Measurements from ENCODE around the gene PCNP. TPM values are rescaled to one million over a fixed set of nuclear protein-coding genes. Genes with fewer than 3 reads are reported as not detected.
"Not testable (repeated sequence)": the region's sequence is repeated elsewhere in the genome, so short reads cannot be mapped to it uniquely, and the experiment has no call there.

Gene PCNP
- total and polyA plus RNA-seq, 5 donors = 81.4 to 152 (median 145) TPM

DNA sequence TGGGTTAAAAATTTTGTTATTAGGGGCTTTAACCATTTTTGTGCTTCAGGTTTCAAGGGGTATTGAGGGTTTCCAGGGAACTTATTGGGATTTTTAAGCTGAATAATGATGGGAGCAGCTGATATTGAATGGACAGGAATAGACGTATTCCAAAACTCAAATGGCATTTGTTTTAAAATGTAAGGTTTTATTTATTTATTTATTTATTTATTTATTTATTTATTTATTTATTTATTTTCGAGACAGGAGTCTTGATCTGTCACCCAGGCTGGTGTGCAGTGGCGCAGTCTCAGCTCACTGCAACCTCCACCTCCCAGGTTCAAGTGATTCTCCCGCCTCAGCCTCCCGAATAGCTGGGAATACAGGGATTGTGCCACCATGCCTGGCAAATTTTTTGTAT, 38.8 kb upstream of the PCNP start:
- H3K9me3 ChIP-seq (ENCODE audit: control insufficient read depth, low read length) = peaks cover 2% of the 10 kb centered on the region
- DNase-seq = no peak
- no peak overlapping the region for H3K4me3 ChIP-seq (ENCODE audit: low read length)
- intact Hi-C loops (cut with DNase I) = no loop called here
- ATAC-seq = no peak
- H3K27ac ChIP-seq (ENCODE audit: low read length) = no peak overlapping the region
- no peaks in the 10 kb centered on the region for H3K27me3 ChIP-seq (ENCODE audit: control insufficient read depth, insufficient read depth)
- no peaks in the 10 kb centered on the region for H3K4me1 ChIP-seq (ENCODE audit: control insufficient read depth, insufficient read depth, low read length)
- 80% methylated on average over 5 of the region's 5 CpGs for WGBS

DNA sequence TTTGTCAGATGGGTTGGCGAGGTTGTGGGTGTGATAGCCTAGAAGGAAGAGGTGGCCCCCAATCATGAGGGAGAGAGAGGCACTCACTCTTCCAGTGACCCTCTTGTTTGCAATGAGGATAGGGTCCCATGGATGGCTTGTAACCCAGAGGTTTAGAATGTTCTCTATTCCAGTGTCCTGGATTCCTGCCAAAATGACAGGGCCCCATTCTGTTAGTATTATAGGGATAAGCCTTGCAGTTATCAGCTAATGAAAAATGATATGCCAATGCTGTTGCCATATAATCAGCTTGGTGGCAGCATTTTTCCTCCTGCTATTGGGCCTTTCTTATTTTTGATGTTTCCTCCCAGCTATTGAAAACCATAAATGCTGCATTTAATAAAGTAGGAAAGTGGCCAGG, 37.7 kb upstream of the PCNP start:
- no peak for DNase-seq
- Histone ChIP-seq H3K4me3 (ENCODE audit: low read length) (no peak overlapping the region), H3K4me1 (ENCODE audit: control insufficient read depth, insufficient read depth, low read length) (no peaks in the 10 kb centered on the region), H3K27me3 (ENCODE audit: control insufficient read depth, insufficient read depth) (no peaks in the 10 kb centered on the region), H3K9me3 (ENCODE audit: control insufficient read depth, low read length) (no peaks in the 10 kb centered on the region), H3K27ac (ENCODE audit: low read length) (no peak overlapping the region)
- intact Hi-C loops (cut with DNase I) = no loop called here
- ATAC-seq = no peak
- WGBS = 97% methylated on average over 1 of the region's 1 CpG

DNA sequence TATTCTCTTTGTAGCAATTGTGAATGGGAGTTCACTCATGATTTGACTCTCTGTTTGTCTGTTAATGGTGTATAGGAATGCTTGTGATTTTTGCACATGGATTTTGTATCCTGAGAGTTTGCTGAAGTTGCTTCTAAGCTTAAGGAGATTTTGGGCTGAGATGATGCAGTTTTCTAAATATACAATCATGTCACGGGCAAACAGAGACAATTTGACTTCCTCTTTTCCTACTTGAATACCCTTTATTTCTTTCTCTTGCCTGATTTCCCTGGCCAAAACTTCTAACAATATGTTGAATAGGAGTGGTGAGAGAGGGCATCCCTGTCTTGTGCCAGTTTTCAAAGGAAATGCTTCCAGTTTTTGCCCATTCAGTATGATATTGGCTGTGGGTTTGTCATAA, 37.0 kb upstream of the PCNP start:
- H3K27ac ChIP-seq (ENCODE audit: low read length); H3K9me3 ChIP-seq (ENCODE audit: control insufficient read depth, low read length); H3K4me1 ChIP-seq (ENCODE audit: control insufficient read depth, insufficient read depth, low read length); H3K4me3 ChIP-seq (ENCODE audit: low read length); intact Hi-C loops (cut with DNase I); ATAC-seq; H3K27me3 ChIP-seq (ENCODE audit: control insufficient read depth, insufficient read depth); DNase-seq: not testable (repeated sequence)
- WGBS = 75% methylated on average over 1 of the region's 1 CpG

DNA sequence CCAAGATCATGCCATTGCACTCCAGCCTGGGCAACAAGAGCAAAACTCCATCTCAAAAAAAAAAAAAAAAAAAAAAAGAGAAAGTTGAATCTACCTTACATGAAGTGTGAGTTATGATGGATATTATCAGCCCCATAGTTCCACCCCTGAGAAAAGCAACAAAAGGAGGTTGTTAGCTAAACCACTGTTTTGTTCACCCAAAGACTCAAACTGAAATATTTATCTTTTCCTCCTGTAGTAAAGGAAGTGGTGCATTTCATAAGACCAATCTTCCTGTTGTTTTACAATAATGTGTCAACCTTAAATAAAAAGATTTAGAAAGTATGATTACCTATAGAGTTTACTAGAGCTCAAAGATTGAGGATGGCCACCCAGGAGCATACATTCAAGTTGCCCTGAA, 31.0 kb upstream of the PCNP start:
- no peaks in the 10 kb centered on the region for H3K27me3 ChIP-seq (ENCODE audit: control insufficient read depth, insufficient read depth)
- H3K4me1 ChIP-seq (ENCODE audit: control insufficient read depth, insufficient read depth, low read length) = no peaks in the 10 kb centered on the region
- no peak overlapping the region for H3K4me3 ChIP-seq (ENCODE audit: low read length)
- DNase-seq (no peak), ATAC-seq (no peak)
- H3K27ac ChIP-seq (ENCODE audit: low read length) = no peak overlapping the region
- no peaks in the 10 kb centered on the region for H3K9me3 ChIP-seq (ENCODE audit: control insufficient read depth, low read length)
- intact Hi-C loops (cut with DNase I) = no loop called here

DNA sequence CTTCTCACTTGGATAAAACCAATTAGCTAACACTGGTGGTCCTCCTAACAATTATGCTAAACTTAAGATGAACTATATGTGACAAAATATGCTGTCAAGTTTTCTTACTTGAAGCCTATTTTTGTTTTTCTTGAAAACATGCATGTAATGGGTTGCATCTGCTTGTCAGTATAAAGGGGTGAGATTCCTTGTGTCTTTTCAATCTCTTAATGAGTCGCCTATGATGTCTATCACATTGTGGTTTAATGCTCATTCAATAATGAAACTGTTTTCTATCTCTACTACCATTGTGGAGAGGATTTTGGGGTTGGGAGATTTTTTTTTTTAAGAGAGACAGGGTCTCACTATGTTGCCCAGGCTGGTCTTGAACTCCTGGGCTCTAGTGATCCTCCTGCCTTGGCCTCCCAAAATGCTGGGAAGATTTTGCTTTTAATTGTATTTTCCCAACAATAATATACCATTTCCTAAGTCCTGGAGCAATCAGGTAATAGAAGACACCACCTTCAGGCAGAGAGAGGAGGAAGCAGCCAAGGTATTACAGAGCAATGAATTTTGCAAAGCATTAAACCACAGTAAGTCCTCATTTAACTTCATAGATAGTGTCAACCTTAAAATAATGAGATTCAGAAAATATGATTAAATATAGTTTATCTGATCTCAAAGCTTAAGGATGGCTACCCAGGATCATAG, 29.7 kb upstream of the PCNP start:
- intact Hi-C loops (cut with DNase I) = no loop called here
- H3K27me3 ChIP-seq (ENCODE audit: control insufficient read depth, insufficient read depth) = no peaks in the 10 kb centered on the region
- H3K4me1 ChIP-seq (ENCODE audit: control insufficient read depth, insufficient read depth, low read length) = no peaks in the 10 kb centered on the region
- ATAC-seq (no peak), DNase-seq (no peak)
- H3K9me3 ChIP-seq (ENCODE audit: control insufficient read depth, low read length) = no peaks in the 10 kb centered on the region
- no peak overlapping the region for H3K27ac ChIP-seq (ENCODE audit: low read length)
- 83% methylated on average over 1 of the region's 1 CpG for WGBS
- H3K4me3 ChIP-seq (ENCODE audit: low read length) = no peak overlapping the region

DNA sequence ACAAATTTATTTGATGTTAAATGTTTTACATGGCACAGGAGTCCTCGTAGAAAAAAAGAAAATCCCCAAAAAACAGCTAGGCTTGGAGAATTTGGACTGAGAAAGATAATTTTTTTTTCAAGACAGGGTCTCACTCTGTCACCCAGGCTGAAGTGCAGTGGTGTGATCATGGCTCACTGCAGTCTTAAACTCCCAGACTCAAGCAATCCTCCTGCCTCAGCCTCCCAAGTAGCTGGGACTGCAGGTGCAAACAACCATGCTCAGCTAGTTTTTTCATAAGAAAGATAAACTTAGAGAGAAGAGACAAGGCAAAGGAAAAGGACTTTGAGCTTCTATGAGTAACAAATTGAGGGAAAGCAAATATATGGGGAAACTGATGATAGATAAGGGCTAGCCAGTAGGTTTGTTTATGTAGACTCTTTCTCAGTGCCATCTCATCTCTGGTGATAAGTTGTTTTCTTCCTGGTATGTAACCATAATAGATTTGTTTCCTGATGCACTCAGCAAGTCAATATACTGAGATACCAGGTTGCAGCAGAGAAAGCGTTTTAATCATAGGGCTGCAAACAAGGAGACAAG, 25.4 kb upstream of the PCNP start:
- H3K27ac ChIP-seq (ENCODE audit: low read length) = no peak overlapping the region
- H3K9me3 ChIP-seq (ENCODE audit: control insufficient read depth, low read length) = no peaks in the 10 kb centered on the region
- ATAC-seq = no peak
- WGBS = 72% methylated on average over 2 of the region's 2 CpGs
- no peak for DNase-seq
- intact Hi-C loops (cut with DNase I) = no loop called here
- no peak overlapping the region for H3K4me3 ChIP-seq (ENCODE audit: low read length)
- no peaks in the 10 kb centered on the region for H3K4me1 ChIP-seq (ENCODE audit: control insufficient read depth, insufficient read depth, low read length)
- H3K27me3 ChIP-seq (ENCODE audit: control insufficient read depth, insufficient read depth) = no peaks in the 10 kb centered on the region

DNA sequence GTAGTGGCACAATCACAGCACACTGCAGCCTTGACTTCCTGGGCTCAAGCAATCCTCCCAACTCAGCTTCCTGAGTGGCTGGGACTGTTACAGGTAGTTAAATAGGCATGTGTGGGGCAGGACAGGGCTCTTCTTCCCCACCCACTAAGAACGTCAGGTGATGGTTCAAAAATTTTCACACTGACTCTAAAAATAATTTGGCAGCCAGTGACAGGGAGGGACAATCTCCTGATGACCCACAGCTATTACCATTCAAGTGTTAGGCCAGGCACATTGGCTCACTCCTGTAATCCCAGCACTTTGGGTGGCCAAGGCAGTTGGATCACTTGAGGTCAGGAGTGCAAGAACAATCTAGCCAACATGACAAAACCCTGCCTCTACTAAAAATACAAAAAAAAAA, 24.5 kb upstream of the PCNP start:
- Histone ChIP-seq H3K27ac (ENCODE audit: low read length) (no peak overlapping the region), H3K4me1 (ENCODE audit: control insufficient read depth, insufficient read depth, low read length) (no peaks in the 10 kb centered on the region), H3K27me3 (ENCODE audit: control insufficient read depth, insufficient read depth) (no peaks in the 10 kb centered on the region), H3K9me3 (ENCODE audit: control insufficient read depth, low read length) (no peaks in the 10 kb centered on the region), H3K4me3 (ENCODE audit: low read length) (no peak overlapping the region)
- 48% methylated on average over 1 of the region's 1 CpG for WGBS
- intact Hi-C loops (cut with DNase I) = no loop called here
- peak; percentile 29 to 67 for ATAC-seq
- no peak for DNase-seq

DNA sequence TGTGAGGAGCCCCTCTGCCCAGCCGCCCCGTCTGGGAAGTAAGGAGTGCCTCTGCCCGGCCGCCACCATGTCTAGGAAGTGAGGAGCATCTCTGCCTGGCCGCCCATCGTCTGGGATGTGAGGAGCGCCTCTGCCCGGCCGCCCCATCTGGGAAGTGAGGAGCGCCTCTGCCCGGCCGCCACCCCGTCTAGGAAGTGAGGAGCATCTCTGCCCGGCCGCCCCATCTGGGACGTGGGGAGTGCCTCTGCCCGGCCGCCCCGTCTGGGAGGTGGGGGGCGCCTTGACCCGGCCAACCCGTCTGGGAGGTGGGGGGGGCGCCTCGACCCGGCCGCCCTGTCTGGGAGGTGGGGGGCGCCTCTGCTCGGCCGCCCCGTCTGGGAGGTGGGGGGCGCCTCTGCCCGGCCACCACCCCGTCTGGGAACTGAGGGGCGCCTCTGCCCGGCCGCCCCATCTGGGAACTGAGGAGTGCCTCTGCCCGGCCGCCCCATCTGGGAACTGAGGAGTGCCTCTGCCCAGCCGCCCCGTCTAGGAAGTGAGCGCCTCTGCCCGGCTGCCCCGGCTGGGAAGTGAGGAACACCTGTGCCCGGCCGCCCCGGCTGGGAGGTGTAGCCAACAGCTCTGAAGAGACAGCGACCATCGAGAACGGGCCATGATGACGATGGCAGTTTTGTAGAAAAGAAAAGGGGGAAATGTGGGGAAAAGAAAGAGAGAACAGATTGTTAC, 22.5 kb upstream of the PCNP start:
- H3K4me1 ChIP-seq (ENCODE audit: control insufficient read depth, insufficient read depth, low read length); intact Hi-C loops (cut with DNase I); H3K27ac ChIP-seq (ENCODE audit: low read length); H3K27me3 ChIP-seq (ENCODE audit: control insufficient read depth, insufficient read depth); H3K9me3 ChIP-seq (ENCODE audit: control insufficient read depth, low read length); H3K4me3 ChIP-seq (ENCODE audit: low read length); ATAC-seq: not testable (repeated sequence)
- DNase-seq = peak in 2 of 3 donors; percentile 43 to 68
- whole genome bisulfite sequencing = 96% methylated on average over 50 of the region's 50 CpGs

DNA sequence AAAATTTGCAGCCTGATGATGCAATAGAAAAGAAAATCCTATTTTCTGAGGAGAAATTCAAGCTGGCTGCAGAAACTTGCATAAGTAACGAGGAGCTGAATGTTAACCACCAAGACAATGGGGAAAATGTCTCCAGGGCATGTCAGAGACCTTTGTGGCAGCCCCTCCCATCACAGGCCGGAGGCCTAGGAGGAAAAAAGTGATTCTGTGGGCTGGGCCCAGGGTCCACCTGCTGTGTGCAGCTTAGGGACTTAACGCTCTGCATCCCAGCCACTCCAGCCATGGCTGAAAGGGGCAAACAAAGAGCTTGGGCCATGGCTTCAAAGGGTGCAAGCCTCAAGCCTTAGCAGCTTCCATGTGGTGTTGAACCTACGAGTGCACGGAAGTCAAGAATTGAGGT, 20.6 kb upstream of the PCNP start:
- H3K4me3 ChIP-seq (ENCODE audit: low read length); H3K27me3 ChIP-seq (ENCODE audit: control insufficient read depth, insufficient read depth); ATAC-seq; H3K9me3 ChIP-seq (ENCODE audit: control insufficient read depth, low read length); H3K27ac ChIP-seq (ENCODE audit: low read length); DNase-seq; H3K4me1 ChIP-seq (ENCODE audit: control insufficient read depth, insufficient read depth, low read length); intact Hi-C loops (cut with DNase I): not testable (repeated sequence)
- 82% methylated on average over 5 of the region's 5 CpGs for WGBS

DNA sequence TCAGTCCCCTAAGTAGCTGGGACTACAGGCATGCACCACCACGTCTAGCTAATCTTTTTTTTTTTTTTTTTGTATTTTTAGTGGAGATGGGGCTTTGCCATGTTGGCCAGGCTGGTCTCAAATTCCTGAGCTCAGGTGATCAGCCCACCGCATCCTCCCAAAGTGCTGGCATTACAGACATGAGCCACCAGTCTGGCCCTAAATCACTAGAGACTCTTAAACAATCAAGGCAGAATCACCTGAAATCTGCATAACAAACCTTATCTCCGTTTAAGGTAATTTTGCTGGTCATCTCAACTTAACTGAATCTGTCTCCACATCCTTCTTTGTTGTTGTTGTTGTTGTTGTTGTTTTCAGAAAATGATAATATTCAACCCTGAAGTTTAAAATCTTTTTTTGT, 17.9 kb upstream of the PCNP start:
- Histone ChIP-seq H3K4me1 (ENCODE audit: control insufficient read depth, insufficient read depth, low read length) (no peaks in the 10 kb centered on the region), H3K27me3 (ENCODE audit: control insufficient read depth, insufficient read depth) (no peaks in the 10 kb centered on the region)
- WGBS = 51% methylated on average over 3 of the region's 3 CpGs

DNA sequence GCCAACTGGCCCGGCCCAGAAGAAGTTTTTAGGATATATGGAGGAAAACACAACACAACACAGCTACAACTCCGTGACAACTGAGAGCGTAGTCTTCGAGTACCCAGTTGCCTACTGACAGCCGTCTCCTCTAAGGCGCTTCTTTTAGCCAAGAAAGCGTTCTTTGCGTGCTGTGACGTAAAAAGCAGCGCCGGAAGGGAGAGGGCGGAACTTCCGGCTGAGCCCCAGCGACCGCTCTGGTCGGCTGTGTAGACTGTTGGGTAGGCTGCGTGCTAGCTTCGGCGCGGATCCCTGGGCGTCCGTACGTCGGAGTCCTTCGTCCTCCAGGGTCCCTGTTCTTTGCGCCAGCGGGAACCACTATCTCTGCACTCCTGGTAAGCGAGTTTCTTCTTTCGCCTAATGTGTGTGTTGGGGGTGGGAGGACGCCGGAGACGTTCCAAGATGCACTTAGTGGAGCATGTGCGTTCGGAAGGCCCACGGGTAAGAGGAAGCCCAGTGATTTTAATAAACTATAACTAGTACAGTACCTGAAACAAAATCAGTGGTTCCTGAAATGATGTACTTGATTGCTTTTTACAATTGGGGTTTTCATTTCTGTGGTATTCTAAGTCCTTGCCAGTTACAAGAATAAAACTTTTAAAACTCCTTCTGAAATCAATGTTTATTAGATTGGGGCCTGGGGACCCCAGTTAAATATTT, 12.2 kb upstream of the PCNP start, which contains the start of gene TRMT10C:
Gene TRMT10C (plus strand): TSS at position 239 of the 699 bp plus-strand sequence. CDS start 2,914 bp downstream, outside the sequence.
- no peaks in the 10 kb centered on the region for H3K27me3 ChIP-seq (ENCODE audit: control insufficient read depth, insufficient read depth)
- no peaks in the 10 kb centered on the region for H3K4me1 ChIP-seq (ENCODE audit: control insufficient read depth, insufficient read depth, low read length)
- WGBS = under 1% methylated on average over 35 of the region's 35 CpGs
- H3K27ac ChIP-seq (ENCODE audit: low read length) = peak within 1 kb of the TSS; percentile 100
- peak within 1 kb of the TSS; percentile 100 for H3K4me3 ChIP-seq (ENCODE audit: low read length)
- peak; percentile 90 to 96 (median 95) for DNase-seq
- intact Hi-C loops (cut with DNase I) = no loop called here
- ATAC-seq = peak; percentile 99 to 100
- no peaks in the 10 kb centered on the region for H3K9me3 ChIP-seq (ENCODE audit: control insufficient read depth, low read length)

More for the DNA sequence above, 17.9 kb upstream of the PCNP start:
- Histone ChIP-seq H3K4me3 (ENCODE audit: low read length) (no peak overlapping the region), H3K9me3 (ENCODE audit: control insufficient read depth, low read length) (no peaks in the 10 kb centered on the region), H3K27ac (ENCODE audit: low read length) (no peak overlapping the region)
- ATAC-seq = no peak
- no peak for DNase-seq
- intact Hi-C loops (cut with DNase I) = no loop called here
